ENCODE results near the gene EEF2K. TPM values are rescaled to one million over a fixed set of nuclear protein-coding genes. Genes with fewer than 3 reads are reported as not detected.

Gene EEF2K
- total and polyA plus RNA-seq, 2 donors (not counting 1 experiment from before 2014, with no cell fraction given), result 11.8 to 28.7 TPM

- Mint-ChIP-seq H3K27me3 (no peaks in the 10 kb centered on the region), H3K4me1 (no peaks in the 10 kb centered on the region), H3K4me3 (no peak overlapping the region), H3K9me3 (ENCODE audit: insufficient read depth) (no peaks in the 10 kb centered on the region), H3K27ac (no peak overlapping the region)
- ChIA-PET CTCF (interaction anchor here (0.8 to 1.5 kb wide), 3 partner anchors 15 to 551 kb away, joined by 3 to 4 read pairs (median 4); no protein-coding TSS in a partner anchor), POLR2A (interaction anchor here (1.2 kb wide), 1 partner anchor 61 kb away, joined by 3 read pairs; no protein-coding TSS in a partner anchor)
- peaks cover 0 to 7% (median under 1%) of the 10 kb centered on the region in 3 donors for H3K9me3 ChIP-seq (ENCODE audit: control extremely low read depth in 1 of 3, control insufficient read depth in 2 of 3, insufficient read depth in 1 of 3, low read length in 2 of 3)
- H3K79me2 ChIP-seq (ENCODE audit: control insufficient read depth, insufficient read depth, low read length), result no peaks in the 10 kb centered on the region
- no peak for ATAC-seq (ENCODE audit: low read depth)
- H3K4me3 ChIP-seq (ENCODE audit: control extremely low read depth in 1 of 5, extremely low read depth in 1 of 5, insufficient read depth in 1 of 5, low read depth in 2 of 5, low read length in 4 of 5), result no peak overlapping the region
- no peak for DNase-seq
- intact Hi-C loops (cut with micrococcal nuclease), result no loop called here
- no peak overlapping the region for H2AFZ ChIP-seq (ENCODE audit: insufficient read depth, low read depth, low read length, poor library complexity, severe bottlenecking)
- H3K4me1 ChIP-seq (ENCODE audit: control insufficient read depth in 2 of 2, insufficient read depth in 2 of 2, low read length in 2 of 2), result no peaks in the 10 kb centered on the region
- H3K36me3 ChIP-seq (replicated peaks in 1 of 2; ENCODE audit: control extremely low read depth in 1 of 2, control insufficient read depth in 1 of 2, extremely low read depth in 1 of 2, insufficient read depth in 2 of 2, low read length in 1 of 2), result peaks cover 6 to 43% of the 10 kb centered on the region in 2 experiments
- no peak overlapping the region for H3K4me2 ChIP-seq (replicated peaks; ENCODE audit: low read depth, low read length, poor library complexity, severe bottlenecking)
- no peak overlapping the region for H3K9ac ChIP-seq (ENCODE audit: low read length)
- no peaks in the 10 kb centered on the region for H4K20me1 ChIP-seq (ENCODE audit: control insufficient read depth, insufficient read depth, low read length, poor library complexity, severe bottlenecking)
- no peak overlapping the region for H3K27ac ChIP-seq (ENCODE audit: low read length in 2 of 2)
- TF ChIP-seq CTCF (IDR thresholded peaks at IDR 0.05) (no peak), EZH2 (IDR thresholded peaks at IDR 0.05; ENCODE audit: borderline replicate concordance, insufficient read depth, low read depth, low read length, poor library complexity, severe bottlenecking) (no peak)
- no peaks in the 10 kb centered on the region for H3K27me3 ChIP-seq (replicated peaks in 1 of 4; ENCODE audit: control extremely low read depth in 1 of 4, control insufficient read depth in 3 of 4, insufficient read depth in 4 of 4, low read length in 3 of 4)
- WGBS (ENCODE audit: insufficient coverage), result 100% methylated on average over 3 of the region's 3 CpGs
Measured at GRCh38 chr16:22260490-22260889, 54.4 kb downstream of the EEF2K start.

GRCh38 chr16:22262460-22262859, 56.4 kb downstream of the EEF2K start:
- H2AFZ ChIP-seq (ENCODE audit: insufficient read depth, low read depth, low read length, poor library complexity, severe bottlenecking), result no peak overlapping the region
- no peaks in the 10 kb centered on the region for H3K79me2 ChIP-seq (ENCODE audit: control insufficient read depth, insufficient read depth, low read length)
- no peak overlapping the region for H3K4me2 ChIP-seq (replicated peaks; ENCODE audit: low read depth, low read length, poor library complexity, severe bottlenecking)
- CTCF ChIA-PET, result no interaction called here
- Mint-ChIP-seq H3K9me3 (ENCODE audit: insufficient read depth) (no peaks in the 10 kb centered on the region), H3K4me1 (no peaks in the 10 kb centered on the region), H3K27me3 (no peaks in the 10 kb centered on the region), H3K4me3 (no peak overlapping the region), H3K27ac (no peak overlapping the region)
- intact Hi-C loops (cut with micrococcal nuclease), result no loop called here
- ATAC-seq (ENCODE audit: low read depth), result no peak
- no peak overlapping the region for H3K4me3 ChIP-seq (ENCODE audit: control extremely low read depth in 1 of 5, extremely low read depth in 1 of 5, insufficient read depth in 1 of 5, low read depth in 2 of 5, low read length in 4 of 5)
- no peak overlapping the region for H3K27ac ChIP-seq (ENCODE audit: low read length in 2 of 2)
- WGBS (ENCODE audit: insufficient coverage), result 100% methylated on average over 3 of the region's 4 CpGs
- DNase-seq, result no peak
- peaks cover 0 to 4% (median 0%) of the 10 kb centered on the region in 3 donors for H3K9me3 ChIP-seq (ENCODE audit: control extremely low read depth in 1 of 3, control insufficient read depth in 2 of 3, insufficient read depth in 1 of 3, low read length in 2 of 3)
- H3K4me1 ChIP-seq (ENCODE audit: control insufficient read depth in 2 of 2, insufficient read depth in 2 of 2, low read length in 2 of 2), result no peaks in the 10 kb centered on the region
- H3K27me3 ChIP-seq (replicated peaks in 1 of 4; ENCODE audit: control extremely low read depth in 1 of 4, control insufficient read depth in 3 of 4, insufficient read depth in 4 of 4, low read length in 3 of 4), result no peaks in the 10 kb centered on the region
- TF ChIP-seq CTCF (IDR thresholded peaks at IDR 0.05), result no peak
- no peak for TF ChIP-seq EZH2 (IDR thresholded peaks at IDR 0.05; ENCODE audit: borderline replicate concordance, insufficient read depth, low read depth, low read length, poor library complexity, severe bottlenecking)
- no peaks in the 10 kb centered on the region for H4K20me1 ChIP-seq (ENCODE audit: control insufficient read depth, insufficient read depth, low read length, poor library complexity, severe bottlenecking)
- peaks cover 6 to 33% of the 10 kb centered on the region in 2 experiments for H3K36me3 ChIP-seq (replicated peaks in 1 of 2; ENCODE audit: control extremely low read depth in 1 of 2, control insufficient read depth in 1 of 2, extremely low read depth in 1 of 2, insufficient read depth in 2 of 2, low read length in 1 of 2)
- no peak overlapping the region for H3K9ac ChIP-seq (ENCODE audit: low read length)
- POLR2A ChIA-PET, result no interaction called here
